ENCODE measurements around the gene DHCR7.

DHCR7 gene

DNA sequence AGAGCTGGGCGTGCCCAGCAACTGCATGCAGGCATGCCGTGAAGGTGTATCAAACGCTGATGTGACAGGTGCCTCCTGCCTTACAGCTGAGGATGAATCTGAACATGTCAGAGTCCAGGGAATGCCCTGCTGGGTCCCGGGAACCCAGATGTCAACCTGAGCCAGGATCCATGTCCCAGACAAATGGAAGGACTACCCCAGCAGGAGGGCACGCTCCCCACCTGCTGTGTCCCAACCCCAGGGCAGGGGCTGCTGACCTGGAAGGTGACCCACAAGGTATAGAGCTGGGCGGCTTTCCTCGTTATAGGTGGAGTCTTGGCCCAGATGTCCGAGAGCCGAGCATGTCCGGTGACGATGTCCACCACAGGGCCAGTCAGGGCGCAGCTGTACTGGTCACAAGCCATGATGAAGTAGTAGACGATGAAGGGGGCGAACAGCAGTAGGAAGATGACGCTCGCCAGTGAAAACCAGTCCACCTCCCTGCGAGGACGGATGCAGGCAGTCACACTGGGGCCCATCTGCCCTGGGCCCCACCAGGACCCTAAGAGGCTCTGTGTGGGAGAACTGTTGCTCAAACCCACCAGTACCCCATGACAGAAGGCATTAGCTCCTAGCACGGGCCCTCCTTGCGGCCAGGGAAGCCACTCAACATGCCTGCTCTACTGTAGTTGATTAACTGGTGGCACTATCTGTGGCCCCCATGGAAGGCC, 4.3 kb downstream of the DHCR7 start:
- TF ChIP-seq POLR2A (IDR thresholded peaks at IDR 0.05; ENCODE audit: low read depth, low read length) = no peak
- DNase-seq (ENCODE audit: insufficient read length, low spot score) = no peak
- FAIRE-seq = no peak

DNA sequence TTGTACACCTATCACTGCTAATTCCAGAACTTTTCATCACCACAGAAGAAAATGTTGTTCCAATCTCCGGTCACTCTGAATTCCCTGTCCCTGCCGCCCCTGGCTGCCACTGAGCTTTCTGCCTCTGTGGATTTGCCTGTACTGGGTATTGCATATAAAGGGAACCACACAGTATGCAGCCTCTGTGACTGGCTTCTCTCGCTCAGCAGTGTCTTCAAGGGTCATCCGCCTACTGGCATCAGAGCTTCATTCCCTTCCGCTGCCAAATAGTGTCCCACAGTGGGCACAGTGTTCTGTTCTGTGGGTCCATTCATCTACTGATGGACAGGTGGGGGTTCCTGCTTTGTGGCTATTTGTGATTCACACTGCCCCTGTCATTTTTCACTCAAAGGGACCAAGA, 5.3 kb downstream of the DHCR7 start:
- TF ChIP-seq POLR2A (IDR thresholded peaks at IDR 0.05; ENCODE audit: low read depth, low read length) = no peak
- FAIRE-seq (no peak), DNase-seq (ENCODE audit: insufficient read length, low spot score) (no peak)

DNA sequence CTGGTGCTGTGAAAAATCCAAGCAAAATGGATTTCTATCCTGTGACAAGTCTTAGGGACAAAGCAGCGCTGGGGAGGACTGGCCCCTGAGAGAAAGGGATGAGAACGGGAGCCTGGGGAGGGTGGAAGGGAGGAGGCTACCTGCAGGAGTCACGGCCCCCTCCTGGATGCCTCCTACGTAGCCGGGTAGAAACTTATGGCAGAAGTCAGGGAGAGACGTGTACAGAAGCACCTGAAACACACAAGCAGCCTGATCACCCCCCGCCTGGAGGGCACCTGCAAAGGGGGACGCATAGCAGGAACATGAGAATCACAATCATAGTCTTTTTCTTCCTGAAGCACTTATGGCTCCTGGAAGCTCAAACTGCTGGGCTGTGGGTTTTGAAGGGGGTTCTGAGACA, 6.1 kb downstream of the DHCR7 start:
- DNase-seq (ENCODE audit: insufficient read length, low spot score) (no peak), FAIRE-seq (no peak)
- TF ChIP-seq POLR2A (IDR thresholded peaks at IDR 0.05; ENCODE audit: low read depth, low read length) = no peak

DNA sequence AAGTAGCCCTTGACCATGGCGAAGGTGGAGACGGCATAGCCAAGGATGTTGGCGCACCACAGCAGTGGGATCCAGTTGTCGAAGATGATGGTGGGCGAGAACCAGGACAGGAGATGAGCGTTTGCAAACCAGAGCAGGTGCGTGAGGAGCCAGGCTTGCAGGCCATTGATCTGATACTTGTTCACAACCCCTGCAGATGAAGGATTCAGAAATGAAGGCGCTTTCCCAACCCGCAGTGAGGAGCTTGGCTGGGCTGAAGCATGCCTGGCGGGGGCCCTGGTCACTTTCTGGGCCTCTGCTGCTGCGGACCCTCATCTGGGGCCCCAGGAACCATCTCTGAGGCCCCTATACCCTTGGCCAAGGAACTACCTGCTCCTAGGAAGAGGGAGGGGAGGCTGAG, 6.9 kb downstream of the DHCR7 start:
- no peak for DNase-seq (ENCODE audit: insufficient read length, low spot score)
- no peak for TF ChIP-seq POLR2A (IDR thresholded peaks at IDR 0.05; ENCODE audit: low read depth, low read length)
- no peak for FAIRE-seq

DNA sequence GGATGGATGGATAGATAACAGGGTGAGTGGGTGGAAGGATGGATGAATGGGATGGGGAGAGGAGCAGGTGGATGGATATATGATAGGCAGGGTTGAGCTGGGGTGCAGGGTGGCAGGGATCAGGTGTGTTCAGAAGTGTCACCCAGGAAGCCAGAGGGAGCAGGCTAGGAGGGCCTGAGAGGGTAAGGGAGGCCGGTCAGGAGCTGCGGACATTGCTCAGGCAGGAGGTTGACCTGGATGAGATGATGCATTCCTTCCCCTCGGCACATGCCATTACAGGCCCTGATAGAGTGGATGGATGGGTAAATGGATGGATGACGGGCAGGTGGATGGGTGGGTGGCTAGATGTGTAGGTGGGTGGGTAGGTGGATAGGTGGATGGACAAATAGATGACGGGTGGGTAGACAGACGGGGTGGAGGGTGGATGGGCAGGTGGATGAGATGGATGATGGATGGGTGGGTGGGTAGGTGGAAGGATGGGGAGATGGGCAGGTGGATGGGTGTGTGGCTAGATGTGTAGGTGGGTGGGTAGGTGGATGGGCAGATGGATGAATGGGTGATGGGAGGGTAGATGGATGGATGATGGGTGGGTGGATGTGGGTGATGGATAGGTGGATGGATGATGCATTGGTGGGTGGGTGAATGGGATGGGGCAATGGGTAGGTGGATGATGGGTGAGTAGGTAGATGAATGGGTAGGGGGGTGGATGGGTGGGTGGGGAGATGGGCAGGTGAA, 8.0 kb downstream of the DHCR7 start:
- no peak for FAIRE-seq
- TF ChIP-seq POLR2A (IDR thresholded peaks at IDR 0.05; ENCODE audit: low read depth, low read length) = no peak
- DNase-seq (ENCODE audit: insufficient read length, low spot score) = no peak

DNA sequence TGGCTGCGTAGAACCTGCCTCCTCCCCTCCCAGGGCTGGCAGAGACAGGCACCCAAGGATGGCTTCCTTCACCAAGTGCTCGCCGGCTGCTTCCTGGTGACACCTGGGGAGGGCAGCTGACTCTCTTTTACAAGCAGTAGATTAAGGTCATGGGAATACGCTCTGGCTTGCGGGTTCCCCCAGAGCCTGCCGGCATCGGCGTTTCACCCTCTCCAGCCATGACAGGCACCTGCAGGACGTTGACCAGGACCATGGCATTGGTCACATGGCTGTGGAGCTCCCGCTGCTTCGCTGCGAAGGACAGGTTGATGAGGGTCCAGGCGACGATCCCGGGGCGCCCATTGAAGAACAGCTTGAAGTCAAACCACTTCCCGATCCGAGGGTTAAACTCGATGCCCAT, 9.5 kb downstream of the DHCR7 start:
- no peak for DNase-seq (ENCODE audit: insufficient read length, low spot score)
- no peak for TF ChIP-seq POLR2A (IDR thresholded peaks at IDR 0.05; ENCODE audit: low read depth, low read length)
- no peak for FAIRE-seq

DNA sequence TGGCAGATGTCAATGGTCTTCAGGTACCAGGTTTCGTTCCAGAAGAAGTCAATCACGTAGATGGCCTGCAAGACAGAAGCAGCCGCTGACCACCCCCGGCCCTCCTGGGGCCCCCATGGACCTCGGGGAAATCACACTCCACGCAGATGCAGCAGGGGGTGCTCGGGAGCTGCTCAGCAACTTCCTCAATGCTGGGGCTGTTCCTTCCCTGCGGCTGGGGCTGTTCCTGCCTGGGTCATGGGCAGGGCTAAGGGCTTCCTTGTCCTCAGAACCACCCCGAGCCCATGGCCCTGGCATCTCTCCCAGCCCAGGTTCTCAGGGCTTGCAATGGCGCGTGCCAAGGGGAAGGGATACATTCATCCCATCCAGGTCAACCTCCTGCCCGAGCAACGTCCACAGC, 10.3 kb downstream of the DHCR7 start:
- DNase-seq (ENCODE audit: insufficient read length, low spot score) = no peak
- no peak for TF ChIP-seq POLR2A (IDR thresholded peaks at IDR 0.05; ENCODE audit: low read depth, low read length)
- no peak for FAIRE-seq

DNA sequence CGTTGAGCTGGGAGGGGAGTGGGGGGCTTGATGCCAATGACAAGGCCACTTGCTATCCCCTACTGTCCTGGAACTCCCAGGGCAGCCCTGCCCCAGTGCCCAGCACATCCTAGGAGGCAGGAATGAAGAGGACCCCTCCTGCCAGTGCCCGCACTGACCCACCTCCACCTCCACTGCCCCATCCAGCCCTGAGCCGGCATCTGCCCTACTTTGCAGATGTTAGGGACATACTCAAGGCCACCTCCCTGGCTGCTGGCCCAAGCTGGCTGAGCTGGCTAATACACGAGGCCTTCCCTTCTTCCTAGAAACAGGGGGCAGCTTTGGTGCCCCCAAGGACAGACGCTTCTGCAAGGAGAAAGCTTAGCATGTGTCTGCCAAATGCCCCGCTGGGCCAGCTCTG, 10.8 kb downstream of the DHCR7 start:
- FAIRE-seq (no peak), DNase-seq (ENCODE audit: insufficient read length, low spot score) (no peak)
- no peak for TF ChIP-seq POLR2A (IDR thresholded peaks at IDR 0.05; ENCODE audit: low read depth, low read length)

DNA sequence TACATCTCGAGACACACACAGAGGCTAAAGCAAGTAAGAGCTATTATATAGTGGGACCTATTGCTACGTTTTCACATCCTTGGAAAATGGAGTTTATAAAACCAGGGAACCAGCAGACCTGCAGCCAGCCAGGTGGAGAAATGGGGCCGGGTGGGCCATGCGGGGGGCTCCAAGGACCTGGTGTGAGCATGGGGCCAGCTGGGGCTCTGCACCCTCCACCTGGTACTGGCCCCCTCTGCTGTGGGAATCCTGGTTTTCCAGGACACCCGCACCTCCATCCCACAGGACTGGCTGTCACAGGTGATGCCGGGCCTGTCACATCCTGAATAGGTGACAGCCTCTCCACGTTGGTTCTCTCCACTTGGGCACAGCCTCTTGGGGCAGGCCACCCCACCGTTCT, 11.3 kb downstream of the DHCR7 start:
- TF ChIP-seq POLR2A (IDR thresholded peaks at IDR 0.05; ENCODE audit: low read depth, low read length) = no peak
- no peak for FAIRE-seq

DNA sequence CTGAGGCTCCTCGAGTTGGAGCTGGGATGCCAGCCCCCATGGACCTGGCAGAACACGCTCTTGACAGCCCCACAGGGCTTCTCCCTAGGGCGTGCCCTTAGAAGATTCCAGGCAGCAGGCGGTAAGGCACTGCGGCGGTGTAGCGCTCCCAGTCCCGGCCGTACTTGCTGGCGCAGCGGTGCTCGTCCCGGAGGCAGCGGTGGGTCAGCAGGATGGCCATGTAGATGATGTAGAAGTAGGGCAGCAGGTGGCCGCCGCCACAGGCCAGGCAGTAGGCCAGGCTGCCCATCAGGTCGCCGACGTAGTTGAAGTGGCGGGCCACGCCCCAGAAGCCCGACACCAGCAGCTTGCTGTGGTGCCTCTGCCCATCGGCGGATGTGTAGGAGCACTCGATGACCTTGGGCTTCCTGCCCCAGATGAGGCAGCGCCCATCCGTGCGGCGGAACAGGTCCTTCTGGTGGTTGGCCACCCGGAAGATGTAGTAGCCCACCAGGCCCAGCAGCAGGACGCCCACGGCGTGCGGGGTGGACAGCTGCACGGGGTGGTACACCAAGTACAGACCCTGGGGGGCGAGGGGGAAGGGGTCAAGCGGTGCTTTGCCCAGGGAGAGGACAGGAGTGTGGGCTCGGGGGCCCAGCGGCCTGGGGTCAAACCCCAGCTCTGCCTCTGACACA, 12.8 kb downstream of the DHCR7 start:
- DNase-seq (ENCODE audit: insufficient read length, low spot score) = no peak
- no peak for TF ChIP-seq POLR2A (IDR thresholded peaks at IDR 0.05; ENCODE audit: low read depth, low read length)
- FAIRE-seq = no peak

More for the DNA sequence above, 11.3 kb downstream of the DHCR7 start:
- no peak for DNase-seq (ENCODE audit: insufficient read length, low spot score)

DNA sequence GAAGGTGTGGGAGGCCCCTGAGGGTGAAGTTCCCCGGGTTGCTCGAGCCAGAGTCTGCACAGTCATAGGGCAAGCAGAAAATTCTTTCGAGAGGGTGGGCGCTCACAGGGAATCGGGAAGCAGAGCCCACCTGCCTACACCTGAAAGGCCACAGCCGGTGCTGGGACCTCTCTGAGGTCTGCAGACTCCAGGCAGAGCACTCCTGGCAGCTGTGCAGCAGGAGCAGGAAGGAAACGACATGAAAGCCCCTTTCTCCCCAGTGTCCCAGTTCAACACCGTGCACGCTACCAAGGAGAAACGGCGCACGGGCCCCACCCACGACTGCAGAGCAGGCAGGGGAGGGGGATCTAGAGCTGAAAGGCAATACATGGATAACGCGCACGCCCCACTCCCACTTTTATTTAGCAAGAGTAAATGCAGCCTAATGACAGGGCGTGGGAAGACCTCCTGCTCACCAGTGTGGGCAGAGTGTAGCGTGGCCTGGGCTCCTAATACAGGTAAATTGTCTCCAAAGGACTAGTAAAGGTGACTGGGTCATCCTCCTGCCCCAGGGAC, 13.5 kb downstream of the DHCR7 start:
- no peak for TF ChIP-seq POLR2A (IDR thresholded peaks at IDR 0.05; ENCODE audit: low read depth, low read length)
- DNase-seq (ENCODE audit: insufficient read length, low spot score) (no peak), FAIRE-seq (no peak)

DNA sequence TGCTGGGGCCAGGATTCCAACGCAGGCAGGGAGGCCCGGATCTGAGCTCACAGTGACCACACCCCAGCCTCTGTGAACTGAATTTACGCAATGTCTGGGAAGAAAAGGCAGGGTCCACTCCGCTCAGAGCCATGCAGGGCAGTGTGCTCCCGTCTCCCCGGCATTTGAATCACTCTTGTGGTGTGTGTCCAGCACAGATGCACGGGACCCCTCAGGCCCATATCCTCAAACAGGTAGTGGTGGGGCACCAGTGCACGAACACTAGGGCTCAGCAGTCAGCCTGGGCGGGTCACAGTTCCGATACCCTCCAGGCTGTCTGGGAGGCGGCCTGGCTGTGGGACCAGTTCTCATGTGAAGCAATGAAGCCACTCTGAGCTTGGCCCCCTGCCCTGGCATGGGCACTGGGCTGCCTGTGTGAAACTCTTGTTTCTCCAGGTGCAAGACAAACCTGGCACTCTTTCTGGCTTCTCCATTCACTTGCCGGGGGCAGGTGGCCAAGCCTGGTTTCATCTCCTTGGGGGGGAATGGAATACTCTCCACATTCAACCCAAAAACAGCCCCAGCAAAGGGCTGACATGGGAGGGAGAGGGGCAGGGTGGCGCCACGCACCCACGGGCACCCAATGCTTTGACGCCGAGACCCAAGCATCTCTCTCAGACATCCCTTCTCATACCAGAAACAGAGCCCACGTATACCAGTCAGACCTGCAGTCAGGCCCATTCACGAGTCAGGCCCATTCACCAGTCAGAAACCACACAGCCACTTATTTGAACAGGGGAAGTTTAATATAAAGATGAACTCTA, 14.3 kb downstream of the DHCR7 start:
- FAIRE-seq (no peak), DNase-seq (ENCODE audit: insufficient read length, low spot score) (no peak)
- no peak for TF ChIP-seq POLR2A (IDR thresholded peaks at IDR 0.05; ENCODE audit: low read depth, low read length)

DNA sequence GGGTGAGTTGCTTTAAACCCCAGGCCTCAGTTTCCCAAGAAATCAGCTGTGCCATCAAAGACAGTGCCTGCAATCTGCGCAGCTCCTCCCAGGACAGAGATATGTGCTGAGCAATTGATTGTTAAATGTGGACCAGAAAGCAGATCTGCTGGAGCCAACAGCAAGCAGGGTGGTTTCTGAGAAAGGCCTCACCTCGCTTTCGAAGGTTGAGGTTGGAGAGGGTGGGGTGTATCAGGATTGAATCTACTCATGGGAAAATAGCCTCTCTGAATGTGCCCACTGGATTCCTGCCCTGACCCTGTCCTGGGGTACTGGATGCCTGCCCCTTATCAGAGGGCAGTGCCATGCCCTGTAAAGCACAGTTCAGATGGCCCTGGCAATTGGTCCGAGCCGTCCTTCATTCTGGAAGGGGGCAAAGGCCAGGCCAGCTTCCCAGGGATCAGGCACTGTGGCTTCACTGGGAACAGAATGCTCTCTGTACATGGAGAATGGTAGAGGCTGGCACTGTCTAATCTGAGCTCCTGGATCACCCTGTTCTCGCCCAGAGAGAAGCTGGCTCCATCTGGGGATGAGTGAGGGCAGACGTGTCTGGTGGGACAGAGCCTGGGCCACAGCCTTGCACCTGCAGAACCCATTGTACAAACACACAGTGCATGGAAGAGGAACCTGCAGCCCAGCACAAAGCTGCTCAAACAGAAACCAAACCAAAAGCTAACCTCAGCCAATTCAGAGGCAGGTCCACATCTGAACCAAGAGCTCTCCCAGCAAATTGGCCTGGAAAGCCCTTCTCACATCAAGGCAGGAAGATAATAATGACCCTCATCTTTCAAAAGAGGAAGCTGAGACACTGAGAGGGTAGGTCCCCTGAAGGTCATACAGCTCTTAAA, 15.2 kb downstream of the DHCR7 start:
- TF ChIP-seq POLR2A (IDR thresholded peaks at IDR 0.05; ENCODE audit: low read depth, low read length) = no peak
- no peak for FAIRE-seq
- no peak for DNase-seq (ENCODE audit: insufficient read length, low spot score)

All from H54 (cell line).